Stimulated activated CD8-positive, alpha-beta memory T cell treated with anti-CD3 and anti-CD28 coated beads, Interleukin-4, amount 100 ng/mL, for 1 hour (primary cell): ENCODE measurements around the gene FFAR3.
"Not testable (repeated sequence)": the region's sequence is repeated elsewhere in the genome, so short reads cannot be mapped to it uniquely, and the experiment has no call there.

Experiments used
- DNase-seq, 2 donors: peaks; one replicate each; pipeline ENCODE4 v3.0.0-alpha.2; 2020; ENCODE audit warnings: low read depth in 2 of 2, low spot score in 1 of 2

The FFAR3 gene

GRCh38 chr19:35399948-35400772 is 41.9 kb downstream of the FFAR3 start:
- DNase-seq = no peak

- DNase-seq = no peak
These were observed 42.5 kb downstream of the FFAR3 start for GRCh38 chr19:35400773-35401100.

GRCh38 chr19:35401416-35401815 is 43.2 kb downstream of the FFAR3 start:
- DNase-seq = not testable (repeated sequence)

GRCh38 chr19:35403116-35403760 is 45.0 kb downstream of the FFAR3 start:
- no peak for DNase-seq

- DNase-seq = no peak
These were observed 46.8 kb downstream of the FFAR3 start for GRCh38 chr19:35404879-35405622.

GRCh38 chr19:35407619-35408018 is 49.4 kb downstream of the FFAR3 start:
- no peak for DNase-seq

- no peak for DNase-seq
These were observed 50.3 kb downstream of the FFAR3 start for GRCh38 chr19:35408284-35409171.

- no peak for DNase-seq
These were observed 50.9 kb downstream of the FFAR3 start for GRCh38 chr19:35409191-35409590.
